ENCODE measurements around the gene MEGF11. TPM values are rescaled to one million over a fixed set of nuclear protein-coding genes. Genes with fewer than 3 reads are reported as not detected.

Gene MEGF11
- total and polyA plus RNA-seq, 8 donors, result 0.05 to 0.92 (median 0.14) TPM; not detected in 4

DNA sequence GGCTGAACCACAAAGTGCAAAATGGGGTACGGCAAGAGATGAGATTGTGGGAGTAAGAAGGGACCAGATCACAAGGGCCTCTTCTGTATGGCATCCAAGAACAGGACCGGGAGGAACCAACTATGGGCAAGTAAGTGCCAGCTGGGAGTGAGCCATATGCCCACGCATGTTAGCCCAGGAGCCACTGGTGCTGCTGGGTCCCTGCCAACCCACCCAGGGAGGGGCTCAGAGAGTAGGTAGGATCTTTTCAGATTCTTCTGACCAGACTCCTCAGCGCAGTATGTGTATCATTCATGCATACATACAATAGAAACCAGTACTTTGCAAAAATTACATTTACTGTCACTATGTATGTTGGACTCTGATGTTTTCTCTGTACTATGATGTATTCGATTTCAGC is 330.3 kb downstream of the MEGF11 start:
- H3K4me3 ChIP-seq, result no peak overlapping the region
- no peaks in the 10 kb centered on the region for H3K27me3 ChIP-seq
- no peak for DNase-seq
- TF ChIP-seq POLR2AphosphoS5 (IDR thresholded peaks at IDR 0.05) (no peak), POLR2A (IDR thresholded peaks at IDR 0.05) (no peak), EP300 (IDR thresholded peaks at IDR 0.05) (no peak)
- TF ChIP-seq, protein P1, sequence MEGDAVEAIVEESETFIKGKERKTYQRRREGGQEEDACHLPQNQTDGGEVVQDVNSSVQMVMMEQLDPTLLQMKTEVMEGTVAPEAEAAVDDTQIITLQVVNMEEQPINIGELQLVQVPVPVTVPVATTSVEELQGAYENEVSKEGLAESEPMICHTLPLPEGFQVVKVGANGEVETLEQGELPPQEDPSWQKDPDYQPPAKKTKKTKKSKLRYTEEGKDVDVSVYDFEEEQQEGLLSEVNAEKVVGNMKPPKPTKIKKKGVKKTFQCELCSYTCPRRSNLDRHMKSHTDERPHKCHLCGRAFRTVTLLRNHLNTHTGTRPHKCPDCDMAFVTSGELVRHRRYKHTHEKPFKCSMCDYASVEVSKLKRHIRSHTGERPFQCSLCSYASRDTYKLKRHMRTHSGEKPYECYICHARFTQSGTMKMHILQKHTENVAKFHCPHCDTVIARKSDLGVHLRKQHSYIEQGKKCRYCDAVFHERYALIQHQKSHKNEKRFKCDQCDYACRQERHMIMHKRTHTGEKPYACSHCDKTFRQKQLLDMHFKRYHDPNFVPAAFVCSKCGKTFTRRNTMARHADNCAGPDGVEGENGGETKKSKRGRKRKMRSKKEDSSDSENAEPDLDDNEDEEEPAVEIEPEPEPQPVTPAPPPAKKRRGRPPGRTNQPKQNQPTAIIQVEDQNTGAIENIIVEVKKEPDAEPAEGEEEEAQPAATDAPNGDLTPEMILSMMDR (IDR thresholded peaks at IDR 0.05), result no peak
- no peak overlapping the region for H3K27ac ChIP-seq
- H3K9me3 ChIP-seq, result no peaks in the 10 kb centered on the region
- 71 to 87% (median 80%) methylated on average over 5 of the region's 5 CpGs for WGBS, 5 donors
- intact Hi-C loops (cut with DNase I; ENCODE audit: low total_unique reads), result no loop called here
- H3K36me3 ChIP-seq, result peaks cover 0 to 7% (median 6%) of the 10 kb centered on the region in 4 donors
- peaks cover 0 to 5% (median 0%) of the 10 kb centered on the region in 4 donors for H3K4me1 ChIP-seq

GRCh38 chr15:65922621-65923020 is 330.9 kb downstream of the MEGF11 start:
- H3K27me3 ChIP-seq, result no peaks in the 10 kb centered on the region
- WGBS, 5 donors, result 87 to 94% (median 92%) methylated on average over 7 of the region's 7 CpGs
- no peak overlapping the region for H3K27ac ChIP-seq
- peaks cover 0 to 5% (median 0%) of the 10 kb centered on the region in 4 donors for H3K4me1 ChIP-seq
- intact Hi-C loops (cut with DNase I; ENCODE audit: low total_unique reads), result no loop called here
- TF ChIP-seq POLR2AphosphoS5 (IDR thresholded peaks at IDR 0.05) (no peak), POLR2A (IDR thresholded peaks at IDR 0.05) (no peak), EP300 (IDR thresholded peaks at IDR 0.05) (no peak)
- TF ChIP-seq, protein P1 (IDR thresholded peaks at IDR 0.05), result no peak
- H3K9me3 ChIP-seq, result no peaks in the 10 kb centered on the region
- H3K36me3 ChIP-seq, result peaks cover 0 to 9% (median 7%) of the 10 kb centered on the region in 4 donors
- no peak for DNase-seq
- H3K4me3 ChIP-seq, result no peak overlapping the region

- peaks cover 0 to 9% (median 7%) of the 10 kb centered on the region in 4 donors for H3K36me3 ChIP-seq
- 81 to 91% (median 84%) methylated on average over 5 of the region's 5 CpGs for WGBS, 5 donors
- TF ChIP-seq EP300 (IDR thresholded peaks at IDR 0.05), result no peak
- TF ChIP-seq, protein P1 (IDR thresholded peaks at IDR 0.05), result no peak
- TF ChIP-seq POLR2AphosphoS5 (IDR thresholded peaks at IDR 0.05), result no peak
- TF ChIP-seq POLR2A (IDR thresholded peaks at IDR 0.05), result no peak
- peaks cover 0 to 9% (median 6%) of the 10 kb centered on the region in 4 donors for H3K4me1 ChIP-seq
- H3K4me3 ChIP-seq, result no peak overlapping the region
- no peak overlapping the region for H3K27ac ChIP-seq
- H3K27me3 ChIP-seq, result no peaks in the 10 kb centered on the region
- intact Hi-C loops (cut with DNase I; ENCODE audit: low total_unique reads), result no loop called here
- H3K9me3 ChIP-seq, result no peaks in the 10 kb centered on the region
- no peak for DNase-seq
Measured at GRCh38 chr15:65921780-65922179, 331.8 kb downstream of the MEGF11 start.

DNA sequence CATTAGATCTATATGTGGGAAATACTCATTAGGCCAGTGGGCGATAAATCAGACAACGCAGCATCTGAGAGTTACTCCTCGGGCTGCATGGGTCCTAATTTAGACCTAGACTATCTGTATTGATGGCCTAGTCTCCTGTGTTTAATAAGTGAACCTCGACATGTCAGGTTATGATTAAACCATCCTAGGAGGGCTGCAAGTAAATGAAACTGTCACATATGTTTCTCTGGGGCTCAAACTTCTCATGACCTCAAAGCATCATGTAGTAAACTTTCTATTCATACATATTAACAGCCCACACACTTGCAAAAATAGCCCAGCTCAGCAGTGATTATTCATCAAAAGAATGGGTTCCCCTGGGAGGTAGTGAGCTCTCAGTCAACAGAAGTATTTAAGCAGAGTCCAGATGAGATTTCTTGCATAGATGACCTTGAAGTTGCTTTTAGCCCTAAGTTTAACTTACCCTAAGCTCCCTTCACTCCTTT is 332.7 kb downstream of the MEGF11 start:
- intact Hi-C loops (cut with DNase I; ENCODE audit: low total_unique reads), result no loop called here
- H3K4me3 ChIP-seq, result no peak overlapping the region
- WGBS, 5 donors, result 78 to 87% (median 81%) methylated on average over 4 of the region's 4 CpGs
- DNase-seq, result no peak
- no peak overlapping the region for H3K27ac ChIP-seq
- peaks cover 0 to 9% (median 7%) of the 10 kb centered on the region in 4 donors for H3K36me3 ChIP-seq
- peaks cover 3 to 18% (median 14%) of the 10 kb centered on the region in 4 donors for H3K4me1 ChIP-seq
- no peaks in the 10 kb centered on the region for H3K27me3 ChIP-seq
- TF ChIP-seq, protein P1 (IDR thresholded peaks at IDR 0.05), result no peak
- no peak for TF ChIP-seq POLR2AphosphoS5 (IDR thresholded peaks at IDR 0.05)
- no peak for TF ChIP-seq POLR2A (IDR thresholded peaks at IDR 0.05)
- TF ChIP-seq EP300 (IDR thresholded peaks at IDR 0.05), result no peak
- no peaks in the 10 kb centered on the region for H3K9me3 ChIP-seq
